ENCODE data around the gene IGF2. TPM values are rescaled to one million over a fixed set of nuclear protein-coding genes. Genes with fewer than 3 reads are reported as not detected.

Gene IGF2
- total RNA-seq, 2 experiments from 2014 or later, result 0.07 to 0.08 TPM

DNA sequence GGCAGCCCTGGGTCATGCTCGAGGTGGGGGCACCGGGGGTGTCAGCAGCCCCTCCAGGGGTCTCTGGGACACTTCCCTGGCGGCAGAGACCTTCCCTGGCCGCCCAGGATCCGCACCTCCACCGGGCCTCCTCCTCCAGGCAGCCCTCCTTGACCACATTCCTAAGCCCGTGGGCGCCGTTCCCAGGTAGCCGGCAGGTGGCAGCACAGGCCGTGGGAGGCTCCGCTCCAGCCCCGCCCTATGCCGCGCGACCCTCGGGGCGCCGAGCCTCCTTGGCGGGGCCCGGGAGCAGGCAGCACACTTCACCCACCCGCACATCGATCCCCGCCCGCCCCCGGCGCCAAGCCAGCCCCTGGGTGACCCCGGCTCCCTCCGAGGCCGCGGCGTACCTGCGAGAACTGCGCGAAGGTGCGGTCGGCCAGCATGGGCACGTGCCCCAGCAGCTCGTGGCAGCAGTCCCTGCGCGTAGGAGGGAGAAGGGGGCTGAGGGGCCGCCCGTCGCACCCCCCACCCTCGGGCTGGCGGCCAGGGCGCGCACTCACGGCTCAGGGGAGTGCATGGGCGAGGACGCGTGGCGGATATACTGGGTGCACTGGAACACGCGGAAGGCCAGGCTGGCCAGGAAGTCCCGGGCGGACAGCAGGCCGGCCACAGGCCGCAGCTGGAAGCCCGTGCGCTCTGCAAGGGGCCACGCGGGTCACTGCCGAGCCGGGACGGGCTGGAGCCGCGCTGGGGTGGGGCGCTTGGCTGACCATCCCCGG, 27.1 kb upstream of the IGF2 start:
- H3K4me1 Mint-ChIP-seq, result no peaks in the 10 kb centered on the region
- no peaks in the 10 kb centered on the region for H3K9me3 Mint-ChIP-seq
- H3K36me3 Mint-ChIP-seq (ENCODE audit: low read depth), result no peaks in the 10 kb centered on the region
- H3K27ac Mint-ChIP-seq, result no peak overlapping the region
- no peak overlapping the region for H3K4me3 Mint-ChIP-seq
- POLR2A ChIA-PET, result no interaction called here
- CTCF ChIA-PET, result interaction anchor here (1.3 kb wide), 1 partner anchor 8 kb away, joined by 3 read pairs; no protein-coding TSS in a partner anchor
- no peaks in the 10 kb centered on the region for H3K27me3 Mint-ChIP-seq
- DNase-seq, result peak; percentile 29

DNA sequence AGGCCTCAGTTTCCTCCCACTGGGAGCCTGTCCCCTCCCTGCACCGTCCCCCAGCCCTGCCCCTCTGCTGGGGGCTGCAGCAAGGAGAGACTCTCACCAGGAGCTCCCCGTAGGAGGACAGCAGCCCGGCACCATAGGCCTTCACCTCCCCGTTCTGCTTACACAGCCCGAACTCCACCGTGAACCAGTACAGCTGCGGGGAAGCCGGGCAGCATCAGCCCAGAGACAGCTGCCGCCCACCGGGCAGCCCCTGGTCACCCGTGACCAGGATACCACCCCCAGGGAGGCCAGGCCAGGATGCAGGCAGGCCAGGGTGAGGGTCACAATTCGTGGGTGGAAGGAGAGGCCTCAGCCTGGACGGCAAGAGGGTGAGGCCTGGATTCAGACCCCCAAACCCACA, 26.4 kb upstream of the IGF2 start:
- ChIA-PET POLR2A (no interaction called here), CTCF (interaction anchor here (0.6 kb wide), 1 partner anchor 10 kb away, joined by 3 read pairs; no protein-coding TSS in a partner anchor)
- no peaks in the 10 kb centered on the region for H3K9me3 Mint-ChIP-seq
- no peak for DNase-seq
- no peaks in the 10 kb centered on the region for H3K27me3 Mint-ChIP-seq
- H3K27ac Mint-ChIP-seq, result no peak overlapping the region
- no peaks in the 10 kb centered on the region for H3K36me3 Mint-ChIP-seq (ENCODE audit: low read depth)
- H3K4me3 Mint-ChIP-seq, result no peak overlapping the region
- H3K4me1 Mint-ChIP-seq, result no peaks in the 10 kb centered on the region

GRCh38 chr11:2164861-2165555, 25.8 kb upstream of the IGF2 start:
- no peaks in the 10 kb centered on the region for H3K36me3 Mint-ChIP-seq (ENCODE audit: low read depth)
- H3K4me1 Mint-ChIP-seq, result no peaks in the 10 kb centered on the region
- no peaks in the 10 kb centered on the region for H3K27me3 Mint-ChIP-seq
- POLR2A ChIA-PET, result no interaction called here
- H3K4me3 Mint-ChIP-seq, result no peak overlapping the region
- no peak for DNase-seq
- CTCF ChIA-PET, result interaction anchor here (0.6 to 1.1 kb wide), 3 partner anchors 9 to 256 kb away, joined by 3 to 4 read pairs (median 3); no protein-coding TSS in a partner anchor
- no peaks in the 10 kb centered on the region for H3K9me3 Mint-ChIP-seq
- H3K27ac Mint-ChIP-seq, result no peak overlapping the region

DNA sequence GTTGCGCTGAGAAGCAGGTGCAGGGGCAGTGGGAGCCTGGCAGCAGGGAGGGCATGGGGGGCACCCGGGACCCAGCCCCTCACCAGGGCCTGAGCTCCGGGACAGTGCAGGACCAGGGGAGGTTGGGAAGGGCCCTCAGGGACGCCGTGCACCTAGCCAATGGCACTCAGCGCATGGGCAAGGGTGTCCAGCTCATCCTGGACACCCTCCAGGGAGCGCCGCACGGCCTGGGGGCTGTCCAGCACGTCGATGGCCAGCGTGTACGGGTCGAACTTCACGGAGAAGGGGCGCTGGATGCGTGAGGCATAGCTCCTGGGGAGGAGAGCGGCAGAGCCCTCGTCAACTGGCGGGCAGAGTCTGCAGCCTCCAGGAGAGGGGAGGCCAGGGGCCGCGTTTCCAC, 24.9 kb upstream of the IGF2 start:
- Mint-ChIP-seq H3K4me3 (no peak overlapping the region), H3K36me3 (ENCODE audit: low read depth) (no peaks in the 10 kb centered on the region), H3K9me3 (no peaks in the 10 kb centered on the region), H3K27ac (no peak overlapping the region), H3K27me3 (no peaks in the 10 kb centered on the region), H3K4me1 (no peaks in the 10 kb centered on the region)
- DNase-seq, result no peak
- POLR2A ChIA-PET, result no interaction called here
- CTCF ChIA-PET, result interaction anchor here (1.0 to 1.1 kb wide), 2 partner anchors 142 to 257 kb away, joined by 3 to 4 read pairs; no protein-coding TSS in a partner anchor

- Mint-ChIP-seq H3K27ac (no peak overlapping the region), H3K36me3 (ENCODE audit: low read depth) (no peaks in the 10 kb centered on the region), H3K4me3 (no peak overlapping the region), H3K9me3 (no peaks in the 10 kb centered on the region), H3K27me3 (no peaks in the 10 kb centered on the region), H3K4me1 (no peaks in the 10 kb centered on the region)
- ChIA-PET POLR2A (no interaction called here), CTCF (interaction anchor here (1.9 kb wide), 1 partner anchor 23 kb away, joined by 5 read pairs; no protein-coding TSS in a partner anchor)
- no peak for DNase-seq
Measured at GRCh38 chr11:2163428-2163978, 24.3 kb upstream of the IGF2 start.

DNA sequence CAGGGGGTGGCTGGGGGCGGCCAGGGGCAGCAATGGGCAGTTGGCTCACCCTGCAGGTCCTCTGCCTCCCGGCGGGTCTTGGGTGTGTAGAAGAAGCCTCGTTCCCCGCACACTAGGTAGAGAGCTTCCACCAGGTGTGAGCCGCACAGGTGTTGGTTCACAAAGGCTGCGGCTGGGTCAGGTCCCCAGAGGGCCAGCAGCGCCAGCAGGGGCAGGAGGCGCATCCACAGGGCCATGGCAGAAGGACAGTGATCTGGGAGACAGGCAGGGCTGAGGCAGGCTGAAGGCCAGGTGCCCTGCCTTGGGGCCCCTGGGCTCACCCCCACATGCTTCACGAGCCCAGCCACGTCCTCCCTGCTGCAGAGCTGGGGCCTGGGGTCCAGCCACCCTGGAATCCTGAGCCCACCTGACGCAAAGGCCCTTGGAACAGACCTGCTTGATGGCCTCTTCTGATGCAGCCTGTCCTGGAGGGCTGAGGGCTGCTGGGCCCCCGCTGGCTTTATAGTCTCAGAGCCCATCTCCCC, 21.6 kb upstream of the IGF2 start, which contains the start of gene INS:
Gene INS, minus strand, starts transcription at position 474 of the 524 bp plus-strand sequence. Its CDS starts 238 bp downstream, at position 236.
- Mint-ChIP-seq H3K27me3 (no peaks in the 10 kb centered on the region), H3K4me3 (no peak within 1 kb of the TSS), H3K4me1 (no peaks in the 10 kb centered on the region), H3K27ac (no peak within 1 kb of the TSS), H3K9me3 (no peaks in the 10 kb centered on the region), H3K36me3 (ENCODE audit: low read depth) (no peaks in the 10 kb centered on the region)
- POLR2A ChIA-PET, result no interaction called here
- CTCF ChIA-PET, result no interaction called here
- no peak for DNase-seq

DNA sequence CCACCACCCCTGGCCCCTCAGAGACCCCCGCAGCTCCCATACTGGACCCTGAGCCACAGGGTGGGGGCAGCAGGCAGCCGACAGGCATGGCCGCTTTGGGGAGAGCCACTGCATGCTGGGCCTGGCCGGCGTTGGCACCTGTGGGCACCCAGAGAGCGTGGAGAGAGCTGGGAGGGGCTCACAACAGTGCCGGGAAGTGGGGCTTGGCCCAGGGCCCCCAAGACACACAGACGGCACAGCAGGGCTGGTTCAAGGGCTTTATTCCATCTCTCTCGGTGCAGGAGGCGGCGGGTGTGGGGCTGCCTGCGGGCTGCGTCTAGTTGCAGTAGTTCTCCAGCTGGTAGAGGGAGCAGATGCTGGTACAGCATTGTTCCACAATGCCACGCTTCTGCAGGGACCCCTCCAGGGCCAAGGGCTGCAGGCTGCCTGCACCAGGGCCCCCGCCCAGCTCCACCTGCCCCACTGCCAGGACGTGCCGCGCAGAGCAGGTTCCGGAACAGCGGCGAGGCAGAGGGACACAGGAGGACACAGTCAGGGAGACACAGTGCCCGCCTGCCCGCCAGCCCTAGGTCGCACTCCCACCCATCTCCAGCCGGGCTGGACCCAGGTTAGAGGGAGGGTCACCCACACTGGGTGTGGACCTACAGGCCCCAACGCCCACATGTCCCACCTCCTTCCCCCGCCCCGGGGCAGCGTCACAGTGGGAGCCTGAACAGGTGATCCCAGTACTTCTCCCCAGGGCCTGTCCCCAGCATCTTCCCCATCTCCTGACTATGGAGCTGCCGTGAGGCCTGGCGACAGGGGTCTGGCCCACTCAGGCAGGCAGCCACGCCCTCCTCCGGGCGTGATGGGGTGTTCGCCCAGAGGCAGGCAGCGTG, 20.6 kb upstream of the IGF2 start:
- no peaks in the 10 kb centered on the region for H3K4me1 Mint-ChIP-seq
- no peak overlapping the region for H3K4me3 Mint-ChIP-seq
- H3K27me3 Mint-ChIP-seq, result no peaks in the 10 kb centered on the region
- no peaks in the 10 kb centered on the region for H3K9me3 Mint-ChIP-seq
- H3K27ac Mint-ChIP-seq, result no peak overlapping the region
- ChIA-PET CTCF (interaction anchor here (1.1 kb wide), 1 partner anchor 9 kb away, joined by 3 read pairs; no protein-coding TSS in a partner anchor), POLR2A (no interaction called here)
- no peaks in the 10 kb centered on the region for H3K36me3 Mint-ChIP-seq (ENCODE audit: low read depth)
- no peak for DNase-seq

DNA sequence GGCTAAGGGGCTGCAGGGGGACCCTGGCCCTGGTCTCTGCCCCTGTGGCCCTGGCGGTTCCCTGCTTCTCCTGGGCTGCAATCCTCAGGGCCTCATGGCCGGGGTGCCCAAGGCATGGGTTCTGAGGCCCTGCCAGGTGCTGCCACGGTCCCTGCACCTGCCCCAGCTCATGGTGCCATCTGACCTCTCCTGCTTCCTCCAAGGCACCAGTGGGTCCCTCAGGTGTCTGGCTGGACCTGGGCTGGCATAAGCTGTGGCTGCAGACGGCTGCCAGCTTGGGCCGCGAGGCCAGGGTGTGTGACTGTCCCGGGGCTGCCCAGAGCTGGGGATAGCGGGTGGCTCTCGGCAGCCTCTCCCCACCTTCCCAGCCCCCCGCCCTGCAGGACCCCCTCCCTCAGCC, 19.8 kb upstream of the IGF2 start:
- DNase-seq, result no peak
- Mint-ChIP-seq H3K27me3 (no peaks in the 10 kb centered on the region), H3K4me1 (no peaks in the 10 kb centered on the region), H3K4me3 (no peak overlapping the region), H3K36me3 (ENCODE audit: low read depth) (no peaks in the 10 kb centered on the region), H3K27ac (no peak overlapping the region), H3K9me3 (no peaks in the 10 kb centered on the region)
- POLR2A ChIA-PET, result no interaction called here
- CTCF ChIA-PET, result interaction anchor here (1.1 to 1.8 kb wide), 3 partner anchors 8 to 172 kb away, joined by 3 to 7 read pairs (median 3); no protein-coding TSS in a partner anchor

- H3K4me3 Mint-ChIP-seq, result no peak overlapping the region
- no peak overlapping the region for H3K27ac Mint-ChIP-seq
- H3K4me1 Mint-ChIP-seq, result no peaks in the 10 kb centered on the region
- no peak for DNase-seq
- no peaks in the 10 kb centered on the region for H3K36me3 Mint-ChIP-seq (ENCODE audit: low read depth)
- H3K9me3 Mint-ChIP-seq, result no peaks in the 10 kb centered on the region
- ChIA-PET CTCF (interaction anchor here (0.9 to 1.8 kb wide), 4 partner anchors 8 to 172 kb away, joined by 3 to 7 read pairs (median 4); no protein-coding TSS in a partner anchor), POLR2A (no interaction called here)
- H3K27me3 Mint-ChIP-seq, result no peaks in the 10 kb centered on the region
Measured at GRCh38 chr11:2158296-2158737, 19.1 kb upstream of the IGF2 start.

DNA sequence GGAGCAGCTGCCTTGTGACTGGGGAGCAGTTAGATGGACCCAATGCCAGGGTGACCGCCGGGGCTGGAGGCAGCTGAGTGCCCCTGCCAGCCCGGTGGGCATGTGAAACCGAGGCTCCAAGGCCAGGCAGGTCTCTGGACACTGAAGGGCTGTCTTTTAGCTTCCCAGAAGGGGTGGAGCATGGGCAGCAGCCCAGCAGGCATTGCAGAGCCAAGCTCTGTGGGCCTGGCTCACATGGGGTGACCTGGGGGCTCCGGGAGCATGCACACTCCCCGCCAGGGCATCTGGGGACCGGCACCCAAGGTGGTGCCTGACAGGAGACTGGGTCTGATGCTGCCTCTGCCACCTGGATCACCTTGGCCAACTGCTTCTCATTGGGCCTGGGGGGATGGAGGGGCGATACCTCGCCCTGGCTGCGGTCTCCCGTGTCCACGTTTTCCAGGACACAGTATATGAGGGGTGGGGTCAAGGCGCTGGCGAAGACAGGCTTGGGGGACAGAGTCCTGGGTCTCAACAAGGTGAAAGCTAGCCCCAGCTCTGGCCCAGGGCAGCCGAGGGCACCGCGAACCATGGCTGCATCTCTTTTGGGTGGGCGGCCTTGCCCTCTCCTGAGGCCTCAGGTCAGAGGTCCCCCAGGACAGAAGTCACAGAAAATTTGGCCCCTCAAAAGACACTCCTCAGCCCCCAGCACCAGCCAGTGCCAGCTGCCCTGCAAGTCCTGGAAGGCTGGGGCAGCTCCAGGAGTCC, 18.3 kb upstream of the IGF2 start:
- Mint-ChIP-seq H3K4me3 (no peak overlapping the region), H3K9me3 (no peaks in the 10 kb centered on the region), H3K4me1 (no peaks in the 10 kb centered on the region), H3K27ac (no peak overlapping the region), H3K27me3 (no peaks in the 10 kb centered on the region), H3K36me3 (ENCODE audit: low read depth) (no peaks in the 10 kb centered on the region)
- CTCF ChIA-PET, result interaction anchor here (0.9 to 1.8 kb wide), 4 partner anchors 9 to 505 kb away, joined by 3 to 7 read pairs (median 4); no protein-coding TSS in a partner anchor
- POLR2A ChIA-PET, result no interaction called here
- DNase-seq, result no peak

DNA sequence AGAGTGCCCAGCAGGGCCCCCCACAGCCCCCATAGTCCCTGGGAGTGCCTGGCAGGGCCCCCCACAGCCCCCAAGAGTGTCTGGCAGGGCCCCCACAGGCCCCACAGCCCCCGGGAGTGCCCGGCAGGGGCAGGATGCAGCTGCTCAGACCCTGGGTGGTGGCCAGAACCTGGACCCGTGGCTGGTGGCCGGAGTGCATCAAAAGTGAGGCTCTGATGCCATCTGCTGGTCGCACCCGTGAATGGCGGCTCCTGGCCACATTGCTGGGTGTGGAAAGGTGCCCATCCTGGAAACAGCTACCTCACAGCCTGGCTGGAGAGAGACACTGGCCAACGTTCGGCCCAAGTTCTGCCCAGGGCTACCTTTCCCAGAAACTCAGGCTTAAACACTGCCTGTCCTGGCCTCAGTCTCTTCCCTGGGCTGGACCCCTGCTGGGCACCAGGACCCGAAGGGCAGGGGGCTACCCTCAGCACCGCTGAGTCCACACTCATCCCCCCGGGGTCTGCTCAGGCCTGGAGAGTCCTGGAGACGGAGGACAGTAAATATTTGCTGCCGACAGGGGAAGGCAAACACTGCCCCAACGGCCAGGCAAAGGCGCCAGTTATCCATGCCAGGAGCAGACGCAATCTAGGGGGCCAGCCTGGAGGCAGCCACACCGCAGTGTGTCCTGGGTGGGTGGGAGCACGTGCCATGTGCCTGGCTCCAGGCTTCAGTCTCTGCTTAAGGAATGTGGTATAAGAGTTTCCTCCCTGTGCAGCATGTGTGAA, 17.4 kb upstream of the IGF2 start:
- H3K4me3 Mint-ChIP-seq, result no peak overlapping the region
- no peaks in the 10 kb centered on the region for H3K27me3 Mint-ChIP-seq
- DNase-seq, result peak; percentile 66
- ChIA-PET CTCF (interaction anchor here (0.6 to 11.5 kb wide), 6 partner anchors 11 to 504 kb away, joined by 3 to 178 read pairs (median 4); no protein-coding TSS in a partner anchor), POLR2A (no interaction called here)
- H3K27ac Mint-ChIP-seq, result no peak overlapping the region
- no peaks in the 10 kb centered on the region for H3K36me3 Mint-ChIP-seq (ENCODE audit: low read depth)
- no peaks in the 10 kb centered on the region for H3K9me3 Mint-ChIP-seq
- H3K4me1 Mint-ChIP-seq, result peaks cover 3% of the 10 kb centered on the region
